DND-41 (cell line): ENCODE results near the gene CYP39A1.

Experiments used
- CTCF ChIP-seq: IDR thresholded peaks from 2 replicates; pipeline ENCODE4 v1.5.1; 2012; ENCODE audit warnings: borderline replicate concordance, low read length, moderate library complexity, mild to moderate bottlenecking; ENCODE audit not compliant: poor library complexity, severe bottlenecking; ENCODE audit errors: extremely low read depth
- EZH2 ChIP-seq: IDR thresholded peaks from 3 replicates; pipeline ENCODE4 v1.6.1; 2012; ENCODE audit warnings: borderline replicate concordance, low read depth, mild to moderate bottlenecking, moderate library complexity, low read length, inconsistent platforms; ENCODE audit not compliant: severe bottlenecking

- TF ChIP-seq CTCF (no peak), EZH2 (no peak)
Observed at GRCh38 chr6:46610862-46611553, 41.6 kb downstream of the CYP39A1 start.
